Pericardium fibroblast (primary cell): ENCODE data around the gene SPINK8. TPM values are rescaled to one million over a fixed set of nuclear protein-coding genes. Genes with fewer than 3 reads are reported as not detected.

Source experiments
- total RNA-seq: library from RNA; depleted of rRNA; stranded (reverse); fragments of >200 nt; gene quantifications from 2 replicates; pipeline ENCODE4 v1.2.3, GENCODE V29; 2015

Gene SPINK8
- total RNA-seq: not detected in 2 replicates

DNA sequence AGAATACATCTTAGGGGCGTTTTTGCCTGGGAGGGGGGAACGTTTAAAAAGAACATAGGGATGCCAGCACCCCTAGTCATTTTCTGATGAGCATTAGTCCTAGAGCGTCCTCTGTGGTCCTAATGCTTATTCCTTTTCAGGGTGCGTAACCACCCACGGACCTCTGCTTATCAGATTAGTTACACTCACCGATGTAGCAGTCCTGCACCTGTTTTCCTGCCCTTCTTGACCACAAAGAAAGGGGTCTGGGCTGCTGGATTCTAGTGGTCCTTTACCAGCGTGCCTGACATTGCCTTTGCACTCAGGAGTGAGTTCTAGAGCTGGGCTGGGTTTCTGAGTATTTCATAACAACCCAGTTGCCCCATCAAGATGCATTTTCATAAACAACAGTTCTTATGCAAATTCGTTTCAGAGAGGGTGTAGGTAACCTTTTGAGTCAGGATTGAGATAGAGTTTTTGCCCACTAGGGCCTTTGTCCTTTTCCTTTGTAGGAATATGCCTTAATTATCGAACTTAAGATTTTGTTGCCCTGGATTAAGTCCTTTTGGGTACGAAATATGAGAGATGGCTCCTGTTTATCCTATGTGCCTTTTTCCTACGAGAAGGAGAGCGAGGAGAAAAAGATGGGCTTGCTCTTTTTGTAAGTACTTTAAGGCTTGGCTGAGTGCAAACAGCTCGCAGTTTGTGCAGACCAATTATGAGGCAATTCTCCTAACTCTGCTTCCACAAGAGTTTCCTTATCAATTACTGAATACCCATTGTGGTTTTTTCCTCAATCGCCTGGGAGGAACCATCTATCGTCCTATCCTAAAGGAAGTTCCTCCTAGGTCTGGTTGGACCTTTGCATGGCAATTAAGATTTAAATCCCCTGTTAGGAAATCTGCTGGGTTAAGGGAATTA lies at the start of gene SPINK8:
Gene SPINK8, minus strand, starts transcription at position 316 of the 900 bp plus-strand sequence. CDS start 5,320 bp downstream, outside the sequence.

DNA sequence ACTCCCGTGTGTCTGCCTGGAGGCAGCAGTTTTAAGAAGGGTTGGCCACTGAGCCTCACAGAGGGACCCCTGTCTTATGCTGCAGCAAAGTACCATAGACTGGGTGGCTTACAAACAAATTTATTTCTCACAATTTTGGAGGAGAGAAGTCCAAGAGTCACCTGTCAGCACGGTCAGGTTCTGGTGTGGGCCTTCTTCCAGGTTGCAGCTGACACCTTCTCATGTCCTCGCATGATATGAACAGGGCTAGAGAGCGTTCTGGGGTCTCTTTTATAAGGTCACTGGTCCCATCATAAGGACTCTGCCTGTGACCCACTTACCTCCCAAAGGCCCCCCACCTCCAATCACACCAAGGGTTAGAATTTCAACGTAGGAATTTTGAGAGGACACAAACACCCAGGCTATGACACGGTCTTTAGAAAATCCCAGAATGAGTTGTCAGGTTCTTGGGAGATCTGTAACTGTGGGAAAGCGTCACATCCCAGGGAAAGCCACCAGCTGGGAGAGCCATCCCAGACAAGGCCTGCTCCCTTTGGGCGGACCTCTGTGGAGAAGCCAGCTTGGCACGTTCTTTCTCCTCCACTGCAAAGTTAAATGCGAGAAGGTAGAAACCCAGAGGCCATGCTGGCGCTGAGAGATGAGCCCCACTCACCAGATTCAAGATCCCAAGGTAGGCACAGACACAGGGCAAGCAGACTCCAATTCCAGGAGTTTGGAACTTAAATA lies 38.4 kb upstream of the SPINK8 start, which contains the start of gene FBXW12:
Gene FBXW12, plus strand, starts transcription at position 569 of the 726 bp plus-strand sequence. CDS start 549 bp downstream, outside the sequence.

DNA sequence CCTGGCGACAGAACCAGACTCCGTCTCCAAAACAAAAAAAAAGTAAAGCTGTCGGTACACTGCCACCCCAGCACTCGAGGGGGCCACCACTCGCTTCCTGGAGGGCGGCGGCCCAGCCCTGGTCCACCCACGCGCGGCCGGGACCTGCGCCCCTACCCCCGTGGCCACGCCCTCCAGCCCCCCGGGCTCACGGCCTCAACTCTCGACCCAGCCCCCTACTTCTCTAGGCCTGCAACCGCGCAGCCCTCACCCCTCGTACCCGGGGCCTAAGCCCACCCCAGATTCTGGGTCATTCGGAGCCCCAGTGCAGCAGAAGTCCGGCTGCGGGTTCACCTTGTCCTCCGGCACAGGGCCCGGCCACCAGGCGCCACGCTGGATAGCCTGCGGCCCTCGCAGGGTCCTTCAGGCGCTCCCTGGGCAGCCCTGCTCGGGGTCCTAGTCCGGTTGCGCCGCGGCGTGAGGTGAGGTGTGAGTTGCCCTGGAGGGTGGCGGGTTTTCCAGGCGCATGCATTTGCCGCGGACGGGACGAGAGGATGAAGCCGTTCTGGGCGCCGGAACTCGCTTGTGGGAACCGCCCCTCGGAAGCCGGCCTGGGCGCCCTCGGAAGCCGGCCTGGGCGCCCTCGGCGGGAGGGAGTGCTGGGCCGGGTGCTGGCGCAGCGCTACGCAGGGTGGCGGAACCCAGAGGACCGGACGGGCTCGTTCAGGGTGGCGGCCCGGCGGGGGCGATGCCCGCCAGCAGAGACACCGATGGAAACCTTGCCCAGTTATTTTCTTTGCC lies 32.3 kb downstream of the SPINK8 start, which contains the start of gene NME6:
Gene NME6, minus strand, starts transcription at position 348 of the 780 bp plus-strand sequence.

Other genes starting within 250 kb of the SPINK8 start
- 1.3 and 1.8 TPM in 2 replicates for gene CDC25A, start 145.2 kb downstream of the SPINK8 start, total RNA-seq
- gene CAMP, start 110.2 kb downstream of the SPINK8 start, total RNA-seq: not detected in 2 replicates
- 1.2 and 2.1 TPM in 2 replicates for gene ZNF589, start 92.6 kb downstream of the SPINK8 start, total RNA-seq
- gene NME6, start 32.3 kb downstream of the SPINK8 start, total RNA-seq: 19.8 and 20.5 TPM in 2 replicates
- not detected in 2 replicates for gene FBXW12, start 38.6 kb upstream of the SPINK8 start, total RNA-seq
- gene PLXNB1, start 96.4 kb upstream of the SPINK8 start, total RNA-seq: 25.7 and 34.4 TPM in 2 replicates
- 15.4 and 23.6 TPM in 2 replicates for gene CCDC51, start 106.5 kb upstream of the SPINK8 start, total RNA-seq
- gene TMA7, start 106.6 kb upstream of the SPINK8 start, total RNA-seq: 416 and 436 TPM in 2 replicates
- gene ATRIP, start 113.1 kb upstream of the SPINK8 start, total RNA-seq: 4.2 and 5.2 TPM in 2 replicates
- gene SHISA5, start 170.5 kb upstream of the SPINK8 start, total RNA-seq: 153 and 189 TPM in 2 replicates
- gene PFKFB4, start 223.1 kb upstream of the SPINK8 start, total RNA-seq: 5.5 and 15.9 TPM in 2 replicates
- 0.09 TPM in 1 of 2 replicates, not detected in the other for gene UCN2, start 230.1 kb upstream of the SPINK8 start, total RNA-seq